A172 (cell line): ENCODE results near the gene LPIN3. TPM values are rescaled to one million over a fixed set of nuclear protein-coding genes. Genes with fewer than 3 reads are reported as not detected.
"Not testable (repeated sequence)": the region's sequence is repeated elsewhere in the genome, so short reads cannot be mapped to it uniquely, and the experiment has no call there.

ENCODE experiments used
- DNase-seq: peaks from one replicate; pipeline ENCODE4 v3.0.0-alpha.2; 2015; ENCODE audit warnings: low spot score
- total RNA-seq: library from RNA; depleted of rRNA; stranded (reverse); fragments of >200 nt; shearing (Covaris generic); gene quantifications from 2 replicates; pipeline ENCODE4 v1.2.3, GENCODE V29; 2014; rRNA removed

Gene LPIN3
- total RNA-seq, result 3.4 TPM in 2 replicates

- peak; percentile 63 for DNase-seq
Observed at GRCh38 chr20:41340327-41341055, at the start of gene LPIN3. Gene LPIN3, plus strand, starts transcription at chr20:41340821. Its CDS starts 4,983 bp downstream, at chr20:41345804.

GRCh38 chr20:41293269-41294037 is 47.2 kb upstream of the LPIN3 start:
- DNase-seq, result no peak

GRCh38 chr20:41299899-41300298 is 40.7 kb upstream of the LPIN3 start:
- no peak for DNase-seq

GRCh38 chr20:41300383-41300782 is 40.2 kb upstream of the LPIN3 start:
- DNase-seq, result no peak

- no peak for DNase-seq
Observed at GRCh38 chr20:41300886-41301285, 39.7 kb upstream of the LPIN3 start.

- DNase-seq, result no peak
Observed at GRCh38 chr20:41304002-41304401, 36.6 kb upstream of the LPIN3 start.

- no peak for DNase-seq
Observed at GRCh38 chr20:41304424-41305079, 36.1 kb upstream of the LPIN3 start.

GRCh38 chr20:41306061-41306727 is 34.4 kb upstream of the LPIN3 start:
- DNase-seq, result no peak

- DNase-seq, result no peak
Observed at GRCh38 chr20:41307021-41307420, 33.6 kb upstream of the LPIN3 start.

GRCh38 chr20:41308290-41308711 is 32.3 kb upstream of the LPIN3 start:
- DNase-seq, result peak; percentile 39

- DNase-seq, result no peak
Observed at GRCh38 chr20:41308726-41309413, 31.8 kb upstream of the LPIN3 start.

GRCh38 chr20:41309817-41310216 is 30.8 kb upstream of the LPIN3 start:
- peak; percentile 83 for DNase-seq

- DNase-seq, result not testable (repeated sequence)
Observed at GRCh38 chr20:41312009-41312408, 28.6 kb upstream of the LPIN3 start.

- no peak for DNase-seq
Observed at GRCh38 chr20:41314386-41314785, 26.2 kb upstream of the LPIN3 start.

- DNase-seq, result no peak
Observed at GRCh38 chr20:41316051-41316450, 24.6 kb upstream of the LPIN3 start.

GRCh38 chr20:41316602-41317545 is 23.7 kb upstream of the LPIN3 start:
- peak; percentile 72 for DNase-seq

GRCh38 chr20:41317546-41318270 is 22.9 kb upstream of the LPIN3 start, which contains the start of gene ZHX3:
Gene ZHX3, minus strand, starts transcription at chr20:41317731. Its CDS starts 112,815 bp downstream, at chr20:41204916.
- peak; percentile 93 for DNase-seq

- no peak for DNase-seq
Observed at GRCh38 chr20:41318271-41318649, 22.4 kb upstream of the LPIN3 start.

GRCh38 chr20:41320441-41320840 is 20.2 kb upstream of the LPIN3 start:
- no peak for DNase-seq
